ENCODE results near the gene NANOS3. TPM values are rescaled to one million over a fixed set of nuclear protein-coding genes. Genes with fewer than 3 reads are reported as not detected.

The NANOS3 gene
- total RNA-seq, 4 donors from 2014 or later: not detected

GRCh38 chr19:13885826-13886365 is 9.0 kb downstream of the NANOS3 start:
- Histone ChIP-seq H3K9me3 (no peaks in the 10 kb centered on the region), H3K27ac (peak overlapping the region; percentile 67 to 80 (median 74)), H3K36me3 (no peaks in the 10 kb centered on the region), H3K4me3 (no peak overlapping the region), H3K27me3 (no peaks in the 10 kb centered on the region), H3K4me1 (peaks cover 16 to 59% (median 39%) of the 10 kb centered on the region in 4 donors)
- no peak for TF ChIP-seq CTCF (IDR thresholded peaks at IDR 0.05)
- TF ChIP-seq POLR2A (IDR thresholded peaks at IDR 0.05): no peak
- TF ChIP-seq EP300 (IDR thresholded peaks at IDR 0.05; ENCODE audit: low read depth): no peak
- no peak for TF ChIP-seq POLR2AphosphoS5 (IDR thresholded peaks at IDR 0.05)
- intact Hi-C loops (cut with DNase I; ENCODE audit: low total_unique reads): no loop called here
- WGBS, 2 donors (ENCODE audit: low coverage in 1 of 2): 90% methylated on average over 20 of the region's 20 CpGs; no CpG with 5 or more reads in 1 of the 2 donors
- in situ Hi-C loops (cut with MboI; ENCODE audit: low pct_ligation_motif_present in 1 of 4, low pct_unique_long_range_greater_than_20kb in 1 of 4, low sequenced_read_pairs in 3 of 4): loop anchor here in 2 of 4 donors (10.0 to 25.0 kb wide), 2 partner anchors 169 to 176 kb away; partner anchors contain the start of genes MISP3 (in 1 of the 2) and PALM3 (in 1 of the 2)
- no peak for DNase-seq

GRCh38 chr19:13887018-13887436 is 10.1 kb downstream of the NANOS3 start:
- Histone ChIP-seq H3K4me1 (peaks cover 11 to 48% (median 28%) of the 10 kb centered on the region in 4 donors), H3K27me3 (no peaks in the 10 kb centered on the region), H3K4me3 (no peak overlapping the region), H3K9me3 (no peaks in the 10 kb centered on the region), H3K36me3 (no peaks in the 10 kb centered on the region), H3K27ac (peak overlapping the region; percentile 71 to 77 (median 74))
- in situ Hi-C loops (cut with MboI; ENCODE audit: low pct_ligation_motif_present in 1 of 4, low pct_unique_long_range_greater_than_20kb in 1 of 4, low sequenced_read_pairs in 3 of 4): loop anchor here in 2 of 4 donors (10.0 to 25.0 kb wide), 2 partner anchors 168 to 175 kb away; partner anchors contain the start of genes MISP3 (in 1 of the 2) and PALM3 (in 1 of the 2)
- peak; percentile 75 for DNase-seq
- TF ChIP-seq CTCF (IDR thresholded peaks at IDR 0.05): no peak
- peak in 2 of 3 donors; percentile 31 to 60 for TF ChIP-seq POLR2AphosphoS5 (IDR thresholded peaks at IDR 0.05)
- no peak for TF ChIP-seq EP300 (IDR thresholded peaks at IDR 0.05; ENCODE audit: low read depth)
- peak; percentile 50 for TF ChIP-seq POLR2A (IDR thresholded peaks at IDR 0.05)
- intact Hi-C loops (cut with DNase I; ENCODE audit: low total_unique reads): no loop called here
- 49% methylated on average over 16 of the region's 16 CpGs; no CpG with 5 or more reads in 1 of the 2 donors for WGBS, 2 donors (ENCODE audit: low coverage in 1 of 2)

GRCh38 chr19:13887517-13887916 is 10.6 kb downstream of the NANOS3 start:
- Histone ChIP-seq H3K4me1 (peaks cover 11 to 45% (median 24%) of the 10 kb centered on the region in 4 donors), H3K36me3 (no peaks in the 10 kb centered on the region), H3K9me3 (no peaks in the 10 kb centered on the region), H3K27ac (peak overlapping the region; percentile 71 to 77 (median 74)), H3K4me3 (no peak overlapping the region), H3K27me3 (no peaks in the 10 kb centered on the region)
- intact Hi-C loops (cut with DNase I; ENCODE audit: low total_unique reads) (no loop called here), in situ Hi-C loops (cut with MboI; ENCODE audit: low pct_ligation_motif_present in 1 of 4, low pct_unique_long_range_greater_than_20kb in 1 of 4, low sequenced_read_pairs in 3 of 4) (loop anchor here in 2 of 4 donors (10.0 to 25.0 kb wide), 2 partner anchors 167 to 175 kb away; partner anchors contain the start of genes MISP3 (in 1 of the 2) and PALM3 (in 1 of the 2))
- TF ChIP-seq EP300 (IDR thresholded peaks at IDR 0.05; ENCODE audit: low read depth) (no peak), CTCF (IDR thresholded peaks at IDR 0.05) (no peak)
- WGBS, 2 donors (ENCODE audit: low coverage in 1 of 2): 33 to 45% methylated on average over 4 to 5 of the region's 5 CpGs
- DNase-seq: no peak

GRCh38 chr19:13888281-13888680 is 11.3 kb downstream of the NANOS3 start:
- H3K36me3 ChIP-seq: no peaks in the 10 kb centered on the region
- intact Hi-C loops (cut with DNase I; ENCODE audit: low total_unique reads): no loop called here
- H3K27ac ChIP-seq: peak overlapping the region; percentile 71 to 77 (median 74)
- peak; percentile 85 for DNase-seq
- in situ Hi-C loops (cut with MboI; ENCODE audit: low pct_ligation_motif_present in 1 of 4, low pct_unique_long_range_greater_than_20kb in 1 of 4, low sequenced_read_pairs in 3 of 4): loop anchor here in 2 of 4 donors (10.0 to 25.0 kb wide), 2 partner anchors 167 to 174 kb away; partner anchors contain the start of genes MISP3 (in 1 of the 2) and PALM3 (in 1 of the 2)
- TF ChIP-seq POLR2A (IDR thresholded peaks at IDR 0.05) (peak; percentile 26), POLR2AphosphoS5 (IDR thresholded peaks at IDR 0.05) (peak; percentile 44 to 59 (median 57)), EP300 (IDR thresholded peaks at IDR 0.05; ENCODE audit: low read depth) (no peak), CTCF (IDR thresholded peaks at IDR 0.05) (peak in 1 of 5 experiments; percentile 23)
- 52 to 54% methylated on average over 4 to 16 of the region's 16 CpGs for WGBS, 2 donors (ENCODE audit: low coverage in 1 of 2)
- no peak overlapping the region for H3K4me3 ChIP-seq
- no peaks in the 10 kb centered on the region for H3K27me3 ChIP-seq
- H3K4me1 ChIP-seq: peaks cover 11 to 51% (median 28%) of the 10 kb centered on the region in 4 donors
- H3K9me3 ChIP-seq: no peaks in the 10 kb centered on the region

Measured in transverse colon (tissue), 4 donors.